RWPE2 (cell line): ENCODE results near the gene CCDC185.
A peak's percentile ranks its signal among the peaks of the same experiment; 100 is the strongest.

Source experiments
- ATAC-seq: fragments of 200-7000 bp; cut with Tn5 transposase; 3 replicates; pipeline ENCODE4 v1.9.1; 2021; ENCODE audit warnings: low read depth
- DNase-seq: peaks from one replicate; pipeline ENCODE4 v3.0.0-alpha.2; 2020; ENCODE audit warnings: low spot score
- H3K27ac ChIP-seq: fragments of 450-650 bp; 2 replicates; pipeline ENCODE4 v1.5.1; 2017; ENCODE audit warnings: mild to moderate bottlenecking; ENCODE audit not compliant: poor library complexity, severe bottlenecking
- H3K27me3 ChIP-seq: fragments of 250-450 bp; sonication (Bioruptor Pico); 2 replicates; pipeline ENCODE4 v1.5.1; 2021; ENCODE audit warnings: mild to moderate bottlenecking, moderate library complexity; ENCODE audit not compliant: insufficient read depth, poor library complexity, severe bottlenecking
- H3K36me3 ChIP-seq: fragments of 250-450 bp; sonication (Bioruptor Pico); 2 replicates; pipeline ENCODE4 v1.5.1; 2020; ENCODE audit warnings: low read depth, mild to moderate bottlenecking, moderate library complexity
- H3K4me1 ChIP-seq: fragments of 250-450 bp; sonication (Bioruptor Pico); 2 replicates; pipeline ENCODE4 v1.5.1; 2021; ENCODE audit warnings: mild to moderate bottlenecking, moderate library complexity; ENCODE audit not compliant: insufficient read depth, poor library complexity, severe bottlenecking
- H3K4me3 ChIP-seq: fragments of 250-450 bp; sonication (Bioruptor Pico); 2 replicates; pipeline ENCODE4 v1.5.1; 2021; ENCODE audit warnings: mild to moderate bottlenecking, moderate library complexity; ENCODE audit not compliant: severe bottlenecking
- H3K9me3 ChIP-seq: fragments of 250-450 bp; sonication (Bioruptor Pico); 2 replicates; pipeline ENCODE4 v1.5.1; 2021; ENCODE audit warnings: mild to moderate bottlenecking, moderate library complexity; ENCODE audit not compliant: severe bottlenecking
- CTCF ChIP-seq: fragments of 450-650 bp; IDR thresholded peaks from one replicate; pipeline ENCODE4 v1.5.1; 2017; ENCODE audit warnings: mild to moderate bottlenecking, moderate library complexity; ENCODE audit not compliant: poor library complexity, severe bottlenecking

The CCDC185 gene

GRCh38 chr1:223417903-223418663 lies 24.9 kb downstream of the CCDC185 start:
- Histone ChIP-seq H3K9me3 (no peaks in the 10 kb centered on the region), H3K36me3 (no peaks in the 10 kb centered on the region), H3K4me1 (peaks cover 5% of the 10 kb centered on the region), H3K27me3 (no peaks in the 10 kb centered on the region), H3K4me3 (no peak overlapping the region), H3K27ac (no peak overlapping the region)
- no peak for TF ChIP-seq CTCF
- no peak for ATAC-seq
- DNase-seq, result no peak

GRCh38 chr1:223419115-223419514 lies 25.9 kb downstream of the CCDC185 start:
- Histone ChIP-seq H3K4me1 (peaks cover 5% of the 10 kb centered on the region), H3K36me3 (no peaks in the 10 kb centered on the region), H3K27me3 (no peaks in the 10 kb centered on the region), H3K4me3 (no peak overlapping the region), H3K27ac (no peak overlapping the region), H3K9me3 (no peaks in the 10 kb centered on the region)
- ATAC-seq (no peak), DNase-seq (no peak)
- no peak for TF ChIP-seq CTCF

- DNase-seq, result no peak
- Histone ChIP-seq H3K4me1 (peaks cover 5% of the 10 kb centered on the region), H3K4me3 (no peak overlapping the region), H3K9me3 (no peaks in the 10 kb centered on the region), H3K36me3 (no peaks in the 10 kb centered on the region), H3K27me3 (no peaks in the 10 kb centered on the region), H3K27ac (no peak overlapping the region)
- ATAC-seq, result no peak
- no peak for TF ChIP-seq CTCF
Measured at GRCh38 chr1:223419561-223419960, 26.3 kb downstream of the CCDC185 start.

- H3K4me3 ChIP-seq, result no peak overlapping the region
- H3K9me3 ChIP-seq, result no peaks in the 10 kb centered on the region
- no peak for ATAC-seq
- H3K36me3 ChIP-seq, result no peaks in the 10 kb centered on the region
- H3K27me3 ChIP-seq, result no peaks in the 10 kb centered on the region
- no peak for DNase-seq
- no peak for TF ChIP-seq CTCF
- no peak overlapping the region for H3K27ac ChIP-seq
- H3K4me1 ChIP-seq, result peaks cover 5% of the 10 kb centered on the region
Measured at GRCh38 chr1:223421025-223421424, 27.8 kb downstream of the CCDC185 start.

- no peaks in the 10 kb centered on the region for H3K27me3 ChIP-seq
- H3K4me3 ChIP-seq, result no peak overlapping the region
- ATAC-seq (peak; percentile 63; the same call in 2 of the 3 replicates), DNase-seq (no peak)
- H3K36me3 ChIP-seq, result no peaks in the 10 kb centered on the region
- H3K27ac ChIP-seq, result no peak overlapping the region
- TF ChIP-seq CTCF, result no peak
- H3K9me3 ChIP-seq, result no peaks in the 10 kb centered on the region
- peaks cover 5% of the 10 kb centered on the region for H3K4me1 ChIP-seq
Measured at GRCh38 chr1:223421676-223422075, 28.5 kb downstream of the CCDC185 start.
